ENCODE data around the gene GIMD1. TPM values are rescaled to one million over a fixed set of nuclear protein-coding genes. Genes with fewer than 3 reads are reported as not detected.

GIMD1 gene
- total RNA-seq, 2 donors from 2014 or later: not detected

- no peaks in the 10 kb centered on the region for H3K36me3 Mint-ChIP-seq (ENCODE audit: low read depth)
- H3K27me3 ChIP-seq (ENCODE audit: control insufficient read depth, insufficient read depth, low read length, poor library complexity, severe bottlenecking): no peaks in the 10 kb centered on the region
- H3K4me3 Mint-ChIP-seq: no peak overlapping the region
- no peaks in the 10 kb centered on the region for H3K4me1 ChIP-seq (ENCODE audit: control insufficient read depth, insufficient read depth, low read length)
- no peaks in the 10 kb centered on the region for H3K36me3 ChIP-seq (ENCODE audit: control insufficient read depth, insufficient read depth, low read length)
- H3K9me3 Mint-ChIP-seq: no peaks in the 10 kb centered on the region
- H3K9me3 ChIP-seq (ENCODE audit: control insufficient read depth, low read length): no peaks in the 10 kb centered on the region
- peaks cover 4% of the 10 kb centered on the region for H3K4me1 Mint-ChIP-seq
- H3K27ac ChIP-seq (ENCODE audit: low read depth, low read length): no peak overlapping the region
- no peak overlapping the region for H3K4me3 ChIP-seq (ENCODE audit: low read length)
- WGBS, 2 experiments (ENCODE audit: insufficient coverage in 1 of 2, insufficient read length in 1 of 2): 84 to 100% methylated on average over 1 of the region's 1 CpG
- H3K27ac Mint-ChIP-seq: no peak overlapping the region
- peak; percentile 47 for DNase-seq
- no peak overlapping the region for H3K9ac ChIP-seq (ENCODE audit: extremely low read depth, low read length, poor library complexity, severe bottlenecking)
- TF ChIP-seq, protein P1, sequence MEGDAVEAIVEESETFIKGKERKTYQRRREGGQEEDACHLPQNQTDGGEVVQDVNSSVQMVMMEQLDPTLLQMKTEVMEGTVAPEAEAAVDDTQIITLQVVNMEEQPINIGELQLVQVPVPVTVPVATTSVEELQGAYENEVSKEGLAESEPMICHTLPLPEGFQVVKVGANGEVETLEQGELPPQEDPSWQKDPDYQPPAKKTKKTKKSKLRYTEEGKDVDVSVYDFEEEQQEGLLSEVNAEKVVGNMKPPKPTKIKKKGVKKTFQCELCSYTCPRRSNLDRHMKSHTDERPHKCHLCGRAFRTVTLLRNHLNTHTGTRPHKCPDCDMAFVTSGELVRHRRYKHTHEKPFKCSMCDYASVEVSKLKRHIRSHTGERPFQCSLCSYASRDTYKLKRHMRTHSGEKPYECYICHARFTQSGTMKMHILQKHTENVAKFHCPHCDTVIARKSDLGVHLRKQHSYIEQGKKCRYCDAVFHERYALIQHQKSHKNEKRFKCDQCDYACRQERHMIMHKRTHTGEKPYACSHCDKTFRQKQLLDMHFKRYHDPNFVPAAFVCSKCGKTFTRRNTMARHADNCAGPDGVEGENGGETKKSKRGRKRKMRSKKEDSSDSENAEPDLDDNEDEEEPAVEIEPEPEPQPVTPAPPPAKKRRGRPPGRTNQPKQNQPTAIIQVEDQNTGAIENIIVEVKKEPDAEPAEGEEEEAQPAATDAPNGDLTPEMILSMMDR (conservative IDR thresholded peaks at IDR 0.05): no peak
- no peaks in the 10 kb centered on the region for H3K27me3 Mint-ChIP-seq (ENCODE audit: insufficient read depth)
Measured at GRCh38 chr4:106364282-106364681, 4.3 kb downstream of the GIMD1 start.

DNA sequence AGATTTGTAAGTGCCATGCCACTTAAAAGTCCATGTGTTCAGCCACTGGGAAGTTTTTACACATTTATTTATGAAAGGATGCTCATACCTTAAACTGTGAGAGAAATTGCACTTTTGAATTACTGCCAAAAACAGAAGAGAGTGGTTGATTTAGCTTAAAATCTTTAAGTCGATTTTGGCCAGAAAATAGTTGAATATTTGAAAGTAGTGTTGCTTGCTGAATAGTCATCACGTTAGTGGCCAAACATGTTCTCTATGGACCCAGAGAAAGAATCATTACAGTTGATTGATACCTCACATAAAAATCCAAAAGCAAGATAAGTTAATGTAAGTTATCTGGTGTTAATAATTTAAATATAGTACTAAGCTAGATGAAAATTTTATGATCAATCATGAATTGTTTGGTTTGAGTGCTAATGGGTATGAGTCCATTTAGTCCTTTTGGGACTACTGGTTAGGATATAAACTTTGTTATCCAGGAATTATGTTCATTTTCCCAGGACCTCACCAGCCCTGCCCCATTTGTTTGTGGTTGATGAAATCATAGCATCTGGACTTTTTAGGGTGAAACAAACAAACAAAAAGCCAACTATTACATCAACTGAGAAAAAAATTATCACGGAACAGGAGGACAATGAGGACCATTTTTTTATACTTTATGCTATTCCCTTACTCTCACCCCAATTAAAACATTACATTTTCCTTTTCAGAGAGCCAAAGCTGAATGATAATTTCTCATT lies 6.3 kb downstream of the GIMD1 start:
- no peak overlapping the region for H3K27ac Mint-ChIP-seq
- Histone ChIP-seq H3K4me1 (ENCODE audit: control insufficient read depth, insufficient read depth, low read length) (no peaks in the 10 kb centered on the region), H3K4me3 (ENCODE audit: low read length) (no peak overlapping the region), H3K9ac (ENCODE audit: extremely low read depth, low read length, poor library complexity, severe bottlenecking) (no peak overlapping the region), H3K9me3 (ENCODE audit: control insufficient read depth, low read length) (no peaks in the 10 kb centered on the region), H3K27ac (ENCODE audit: low read depth, low read length) (no peak overlapping the region), H3K36me3 (ENCODE audit: control insufficient read depth, insufficient read depth, low read length) (no peaks in the 10 kb centered on the region), H3K27me3 (ENCODE audit: control insufficient read depth, insufficient read depth, low read length, poor library complexity, severe bottlenecking) (no peaks in the 10 kb centered on the region)
- 86 to 94% methylated on average over 3 of the region's 3 CpGs for WGBS, 2 experiments (ENCODE audit: insufficient coverage in 1 of 2, insufficient read length in 1 of 2)
- H3K9me3 Mint-ChIP-seq: no peaks in the 10 kb centered on the region
- H3K4me3 Mint-ChIP-seq: no peak overlapping the region
- TF ChIP-seq, protein P1 (conservative IDR thresholded peaks at IDR 0.05): no peak
- H3K36me3 Mint-ChIP-seq (ENCODE audit: low read depth): no peaks in the 10 kb centered on the region
- DNase-seq: no peak
- peaks cover 3% of the 10 kb centered on the region for H3K4me1 Mint-ChIP-seq
- H3K27me3 Mint-ChIP-seq (ENCODE audit: insufficient read depth): no peaks in the 10 kb centered on the region

DNA sequence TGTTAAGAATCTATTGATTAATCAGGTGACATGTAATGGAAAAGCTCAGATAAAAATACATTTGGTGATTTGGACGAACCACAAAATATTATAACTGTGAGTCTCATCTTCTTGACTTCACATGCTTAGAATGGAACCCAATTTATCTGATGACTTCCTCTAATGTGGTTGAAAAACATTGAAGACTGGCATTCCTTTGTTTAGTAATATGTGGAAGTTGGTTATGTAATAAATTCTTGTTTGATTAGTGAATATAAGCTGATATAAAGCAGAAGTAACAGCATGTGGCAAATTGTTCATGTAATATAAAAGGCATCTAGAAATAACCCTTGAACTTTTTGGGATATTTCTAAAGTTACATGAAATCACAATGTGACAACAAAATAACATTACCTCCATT lies 9.7 kb downstream of the GIMD1 start:
- Mint-ChIP-seq H3K4me3 (no peak overlapping the region), H3K36me3 (ENCODE audit: low read depth) (no peaks in the 10 kb centered on the region), H3K27ac (no peak overlapping the region), H3K4me1 (peaks cover 4% of the 10 kb centered on the region), H3K9me3 (no peaks in the 10 kb centered on the region), H3K27me3 (ENCODE audit: insufficient read depth) (no peaks in the 10 kb centered on the region)
- H3K4me3 ChIP-seq (ENCODE audit: low read length): no peak overlapping the region
- no peak for DNase-seq
- H3K9ac ChIP-seq (ENCODE audit: extremely low read depth, low read length, poor library complexity, severe bottlenecking): no peak overlapping the region
- 90 to 100% methylated on average over 1 of the region's 1 CpG for WGBS, 2 experiments (ENCODE audit: insufficient coverage in 1 of 2, insufficient read length in 1 of 2)
- H3K36me3 ChIP-seq (ENCODE audit: control insufficient read depth, insufficient read depth, low read length): no peaks in the 10 kb centered on the region
- TF ChIP-seq, protein P1 (conservative IDR thresholded peaks at IDR 0.05): no peak
- H3K27ac ChIP-seq (ENCODE audit: low read depth, low read length): no peak overlapping the region
- H3K27me3 ChIP-seq (ENCODE audit: control insufficient read depth, insufficient read depth, low read length, poor library complexity, severe bottlenecking): no peaks in the 10 kb centered on the region
- no peaks in the 10 kb centered on the region for H3K9me3 ChIP-seq (ENCODE audit: control insufficient read depth, low read length)
- no peaks in the 10 kb centered on the region for H3K4me1 ChIP-seq (ENCODE audit: control insufficient read depth, insufficient read depth, low read length)

All from endodermal cell (in vitro differentiated cells).